HepG2 (cell line): ENCODE measurements around the gene SLC35D2. TPM values are rescaled to one million over a fixed set of nuclear protein-coding genes. Genes with fewer than 3 reads are reported as not detected.

Experiments used
- ATAC-seq: fragments of 200-7000 bp; cut with Tn5 transposase; 3 replicates; pipeline ENCODE4 v1.9.1; 2020; ENCODE audit warnings: mild to moderate bottlenecking, moderate library complexity
- BruUV-seq: library from RNA; stranded (reverse); fragments of 400-500 nt; replicated peaks from 2 replicates; lab custom pipeline; 2021; lab: Mats Ljungman, UMichigan
- CTCF ChIA-PET: fragments of 300-600 bp; formaldehyde crosslinking; extraction: SDS; loops from one replicate; lab custom pipeline; 2021; ENCODE audit warnings: low total read pairs, inconsistent platforms, low intra/inter-chr PET ratio; lab: Yijun Ruan, JAX
- POLR2A ChIA-PET: fragments of 350-600 bp; sonication (Branson Sonifier 250); formaldehyde crosslinking; loops from one replicate; lab custom pipeline; 2020; ENCODE audit warnings: antibody characterized with exemption, inconsistent platforms; lab: Yijun Ruan, JAX
- DNase-seq: peaks from one replicate; pipeline ENCODE4 v3.0.0-alpha.2; 2015; ENCODE audit warnings: low spot score
- FAIRE-seq: peaks from 3 replicates; lab custom pipeline; 2011; peaks lifted over from hg19 to GRCh38; lab: Jason Lieb, UNC
- H2AFZ ChIP-seq: one replicate; pipeline ENCODE4 v1.6.1; 2011; ENCODE audit warnings: low read length, inconsistent platforms
- H3K27ac ChIP-seq: fragments of 300-600 bp; 3 replicates; pipeline ENCODE4 v1.8.0; 2011; ENCODE audit warnings: mixed run types, mild to moderate bottlenecking, mixed read lengths, low read length, inconsistent platforms; ENCODE audit not compliant: insufficient read depth; ENCODE audit errors: extremely low read length
- H3K27me3 ChIP-seq, 2 experiments: fragments of 200-600 bp in 1 of 2; 2 replicates in 1 of 2; 3 replicates in 1 of 2; pipeline versions ENCODE4 v1.6.0 to v1.8.0; 2011; ENCODE audit warnings: low read length in 2 of 2, mild to moderate bottlenecking in 2 of 2, moderate library complexity in 2 of 2, inconsistent platforms in 1 of 2; ENCODE audit not compliant: insufficient read depth in 2 of 2, control insufficient read depth in 1 of 2
- H3K36me3 ChIP-seq, 2 experiments: fragments of 200-600 bp in 1 of 2; replicated peaks in 1 of 2; 2 replicates in 1 of 2; 3 replicates in 1 of 2; pipeline versions ENCODE4 v1.5.1 to v1.8.0; 2011; ENCODE audit warnings: low read length in 2 of 2, inconsistent platforms in 1 of 2; ENCODE audit not compliant: insufficient read depth in 2 of 2, control insufficient read depth in 1 of 2
- H3K4me1 ChIP-seq: 2 replicates; pipeline ENCODE4 v1.5.1; 2012; ENCODE audit warnings: low read length, inconsistent platforms; ENCODE audit not compliant: insufficient read depth
- H3K4me2 ChIP-seq: 2 replicates; pipeline ENCODE4 v1.6.0; 2011; ENCODE audit warnings: low read depth, low read length, inconsistent platforms
- H3K4me3 ChIP-seq, 3 experiments: fragments of 200-600 bp in 1 of 3; sonication (generic), shearing (Covaris generic) in 1 of 3; replicated peaks in 1 of 3; 2 replicates each; pipeline ENCODE4 v1.5.1; 2011 to 2016; ENCODE audit warnings: low read length in 3 of 3, inconsistent platforms in 2 of 3, low read depth in 2 of 3, mild to moderate bottlenecking in 2 of 3, control low read depth in 1 of 3, mixed read lengths in 1 of 3; ENCODE audit not compliant: insufficient read depth in 1 of 3
- H3K79me2 ChIP-seq: one replicate; pipeline ENCODE4 v1.6.1; 2011; ENCODE audit warnings: low read length, inconsistent platforms; ENCODE audit not compliant: insufficient read depth
- H3K9ac ChIP-seq: 2 replicates; pipeline ENCODE4 v1.6.0; 2011; ENCODE audit warnings: mild to moderate bottlenecking, low read depth, low read length, inconsistent platforms; ENCODE audit not compliant: insufficient read depth
- H3K9me3 ChIP-seq: 2 replicates; pipeline ENCODE4 v1.5.1; 2012; ENCODE audit warnings: mild to moderate bottlenecking, low read length
- H4K20me1 ChIP-seq: 2 replicates; pipeline ENCODE4 v1.6.0; 2011; ENCODE audit warnings: inconsistent platforms, mild to moderate bottlenecking, low read length, moderate library complexity; ENCODE audit not compliant: insufficient read depth
- ERF ChIP-seq: IDR thresholded peaks from 2 replicates; pipeline ENCODE4 v1.6.1; 2018; ENCODE audit warnings: missing biosample characterization, missing genetic modification reagents
- HNF4A ChIP-seq: sonication (generic); formaldehyde crosslinking; IDR thresholded peaks from 2 replicates; pipeline ENCODE4 v1.4.0; 2020; ENCODE audit warnings: missing genetic modification reagents
- HNRNPLL ChIP-seq: fragments of 200-400 bp; formaldehyde crosslinking; IDR thresholded peaks from 2 replicates; pipeline ENCODE4 v1.6.1; 2017; ENCODE audit warnings: mild to moderate bottlenecking, low read depth, low read length; ENCODE audit not compliant: poor library complexity, severe bottlenecking
- ZMAT3 ChIP-seq: sonication (generic); formaldehyde crosslinking; conservative IDR thresholded peaks from 2 replicates; pipeline ENCODE4 v1.7.0; 2021; ENCODE audit warnings: missing genetic modification reagents
- ZNF251 ChIP-seq: sonication (generic); formaldehyde crosslinking; IDR thresholded peaks from 2 replicates; pipeline ENCODE4 v1.9.0; 2021; ENCODE audit warnings: mild to moderate bottlenecking, missing genetic modification reagents
- ZNF274 ChIP-seq: sonication (generic); formaldehyde crosslinking; IDR thresholded peaks from 2 replicates; pipeline ENCODE4 v1.5.1; 2020; ENCODE audit warnings: mild to moderate bottlenecking, missing genetic modification reagents
- WGBS: methylation state at CpG from one replicate; pipeline ENCODE4 v1.1.6; 2017; ENCODE audit warnings: low lambda C conversion rate; 5-methylcytosine and 5-hydroxymethylcytosine counted together
- in situ Hi-C: cut with HindIII; loops from 2 replicates; pipeline ENCODE4 v1.10.0; 2017; ENCODE audit warnings: low pct_unique_long_range_greater_than_20kb; ENCODE audit not compliant: extremely low pct_ligation_motif_present
- intact Hi-C: fragments of 100-400 bp; cut with micrococcal nuclease; formaldehyde crosslinking; loops from one replicate; pipeline ENCODE4 v1.10.0; 2022; ENCODE audit not compliant: unreplicated experiment
- polyA plus RNA-seq, 8 experiments: library from polyadenylated mRNA; depleted of rRNA in 3 of 8; stranded (reverse) in 7 of 8; unstranded in 1 of 8; fragments of >200 nt; fragmentation: Illumina TruSeq in 4 of 8; extraction: Trizol in 4 of 8; gene quantifications; 2 replicates each; pipeline versions ENCODE4 v1.2.1 to v1.2.3, GENCODE V29; 2011 to 2016; ENCODE audit warnings: low read depth in 4 of 8, missing spikeins in 1 of 8, mixed read lengths in 1 of 8; ENCODE audit not compliant: insufficient read depth in 1 of 8
- total RNA-seq, 5 experiments: library from RNA; depleted of rRNA; stranded (reverse); fragments of >200 nt; fragmentation: Illumina TruSeq; extraction: Trizol; gene quantifications; 2 replicates each; pipeline ENCODE4 v1.2.3, GENCODE V29; 2016; ENCODE audit warnings: low read depth in 1 of 5
- TF ChIP-seq, protein P1 (sequence below): sonication (generic); formaldehyde crosslinking; IDR thresholded peaks from 2 replicates; pipeline ENCODE4 v1.4.0; 2020; ENCODE audit warnings: missing genetic modification reagents
- TF ChIP-seq, protein P2 (sequence below): sonication (generic); formaldehyde crosslinking; conservative IDR thresholded peaks from 2 replicates; pipeline ENCODE4 v1.4.0; 2020; ENCODE audit warnings: missing genetic modification reagents
- TF ChIP-seq, protein P3 (sequence below): IDR thresholded peaks from 2 replicates; pipeline ENCODE4 v1.6.1; 2016; ENCODE audit warnings: low read depth, borderline replicate concordance
- TF ChIP-seq, protein P4 (sequence below): sonication (generic); formaldehyde crosslinking; IDR thresholded peaks from 2 replicates; pipeline ENCODE4 v1.4.0; 2020; ENCODE audit warnings: low read depth, missing genetic modification reagents
- TF ChIP-seq, protein P5 (sequence below): sonication (generic); formaldehyde crosslinking; IDR thresholded peaks from 2 replicates; pipeline ENCODE4 v1.5.1; 2020; ENCODE audit warnings: mild to moderate bottlenecking, missing genetic modification reagents, moderate library complexity

SLC35D2 gene
- total and polyA plus RNA-seq, 2 of the 13 experiments (the other 11 are each of a cell fraction or from before 2014, with no cell fraction given), result 96.2 to 103 TPM

DNA sequence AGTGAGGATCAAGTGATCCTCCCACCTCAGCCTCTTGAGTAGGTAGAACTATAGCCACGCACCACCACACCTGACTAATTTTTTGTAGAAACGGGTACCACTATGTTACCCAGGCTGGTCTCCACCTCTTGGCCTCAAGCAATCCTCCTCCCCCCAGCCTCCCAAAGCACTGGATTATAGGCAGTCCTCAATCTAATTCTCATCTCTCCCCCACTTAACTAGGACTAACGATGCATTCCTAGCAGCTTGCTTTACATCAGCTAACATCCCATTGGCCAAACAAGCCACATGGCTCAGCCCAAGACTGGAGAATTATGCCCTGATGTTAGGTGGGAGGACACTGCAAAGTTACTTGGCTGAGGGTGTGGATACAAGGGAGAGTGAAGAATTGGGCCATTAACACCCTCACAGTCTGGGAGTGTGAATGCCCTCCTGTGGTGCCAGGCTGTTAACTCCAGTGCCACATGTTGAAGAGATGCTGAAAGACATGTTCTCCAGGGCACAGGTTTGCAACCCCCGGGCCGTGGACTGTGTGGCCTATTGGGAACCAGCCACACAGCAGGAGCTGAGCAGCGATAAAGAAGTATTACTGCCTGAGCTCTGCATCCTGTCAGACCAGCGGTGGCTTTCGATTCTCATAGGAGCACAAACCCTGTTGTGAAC, 39.9 kb upstream of the SLC35D2 start:
- in situ Hi-C loops, result no loop called here
- no peaks in the 10 kb centered on the region for H4K20me1 ChIP-seq
- POLR2A ChIA-PET, result interaction anchor here (0.9 to 1.9 kb wide), 5 partner anchors 12 to 40 kb away, joined by 3 to 8 read pairs (median 5); partner anchors contain the start of genes HABP4 and SLC35D2
- FAIRE-seq (no peak), DNase-seq (no peak), ATAC-seq (peak; percentile 17)
- intact Hi-C loops, result no loop called here
- H3K79me2 ChIP-seq, result no peaks in the 10 kb centered on the region
- peaks cover 45% of the 10 kb centered on the region for H3K4me1 ChIP-seq
- H3K36me3 ChIP-seq, result no peaks in the 10 kb centered on the region
- peak overlapping the region; percentile 34 for H3K27ac ChIP-seq
- H3K27me3 ChIP-seq, result no peaks in the 10 kb centered on the region
- H3K9ac ChIP-seq, result peak overlapping the region; percentile 58
- peak overlapping the region; percentile 73 for H2AFZ ChIP-seq
- CTCF ChIA-PET, result no interaction called here
- WGBS, result 51% methylated on average over 4 of the region's 8 CpGs
- no peaks in the 10 kb centered on the region for H3K9me3 ChIP-seq
- H3K4me3 ChIP-seq, result peak overlapping the region; percentile 34 to 55 (median 45); a peak in 5 of 6 replicates
- H3K4me2 ChIP-seq, result peak overlapping the region; percentile 66
- BruUV-seq, result no TSS peak
- TF ChIP-seq ZMAT3 (no peak), ZNF274 (CRISPR knock-in tag) (peak; percentile 36; the same call in 1 of the 2 replicates), HNRNPLL (no peak), ERF (CRISPR knock-in tag) (0 out of 2 replicates have a peak, but pooled peaks have one; percentile 7), ZNF251 (CRISPR knock-in tag) (no peak), HNF4A (CRISPR knock-in tag) (no peak)
- TF ChIP-seq, protein P1, sequence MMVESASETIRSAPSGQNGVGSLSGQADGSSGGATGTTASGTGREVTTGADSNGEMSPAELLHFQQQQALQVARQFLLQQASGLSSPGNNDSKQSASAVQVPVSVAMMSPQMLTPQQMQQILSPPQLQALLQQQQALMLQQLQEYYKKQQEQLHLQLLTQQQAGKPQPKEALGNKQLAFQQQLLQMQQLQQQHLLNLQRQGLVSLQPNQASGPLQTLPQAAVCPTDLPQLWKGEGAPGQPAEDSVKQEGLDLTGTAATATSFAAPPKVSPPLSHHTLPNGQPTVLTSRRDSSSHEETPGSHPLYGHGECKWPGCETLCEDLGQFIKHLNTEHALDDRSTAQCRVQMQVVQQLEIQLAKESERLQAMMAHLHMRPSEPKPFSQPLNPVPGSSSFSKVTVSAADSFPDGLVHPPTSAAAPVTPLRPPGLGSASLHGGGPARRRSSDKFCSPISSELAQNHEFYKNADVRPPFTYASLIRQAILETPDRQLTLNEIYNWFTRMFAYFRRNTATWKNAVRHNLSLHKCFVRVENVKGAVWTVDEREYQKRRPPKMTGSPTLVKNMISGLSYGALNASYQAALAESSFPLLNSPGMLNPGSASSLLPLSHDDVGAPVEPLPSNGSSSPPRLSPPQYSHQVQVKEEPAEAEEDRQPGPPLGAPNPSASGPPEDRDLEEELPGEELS (CRISPR knock-in tag), result no peak
- TF ChIP-seq, protein P2, sequence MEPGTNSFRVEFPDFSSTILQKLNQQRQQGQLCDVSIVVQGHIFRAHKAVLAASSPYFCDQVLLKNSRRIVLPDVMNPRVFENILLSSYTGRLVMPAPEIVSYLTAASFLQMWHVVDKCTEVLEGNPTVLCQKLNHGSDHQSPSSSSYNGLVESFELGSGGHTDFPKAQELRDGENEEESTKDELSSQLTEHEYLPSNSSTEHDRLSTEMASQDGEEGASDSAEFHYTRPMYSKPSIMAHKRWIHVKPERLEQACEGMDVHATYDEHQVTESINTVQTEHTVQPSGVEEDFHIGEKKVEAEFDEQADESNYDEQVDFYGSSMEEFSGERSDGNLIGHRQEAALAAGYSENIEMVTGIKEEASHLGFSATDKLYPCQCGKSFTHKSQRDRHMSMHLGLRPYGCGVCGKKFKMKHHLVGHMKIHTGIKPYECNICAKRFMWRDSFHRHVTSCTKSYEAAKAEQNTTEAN (CRISPR knock-in tag), result no peak
- TF ChIP-seq, protein P3, sequence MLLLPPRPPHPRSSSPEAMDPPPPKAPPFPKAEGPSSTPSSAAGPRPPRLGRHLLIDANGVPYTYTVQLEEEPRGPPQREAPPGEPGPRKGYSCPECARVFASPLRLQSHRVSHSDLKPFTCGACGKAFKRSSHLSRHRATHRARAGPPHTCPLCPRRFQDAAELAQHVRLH (CRISPR knock-in tag), result peak; percentile 27; the same call in 1 of the 2 replicates
- TF ChIP-seq, protein P4, sequence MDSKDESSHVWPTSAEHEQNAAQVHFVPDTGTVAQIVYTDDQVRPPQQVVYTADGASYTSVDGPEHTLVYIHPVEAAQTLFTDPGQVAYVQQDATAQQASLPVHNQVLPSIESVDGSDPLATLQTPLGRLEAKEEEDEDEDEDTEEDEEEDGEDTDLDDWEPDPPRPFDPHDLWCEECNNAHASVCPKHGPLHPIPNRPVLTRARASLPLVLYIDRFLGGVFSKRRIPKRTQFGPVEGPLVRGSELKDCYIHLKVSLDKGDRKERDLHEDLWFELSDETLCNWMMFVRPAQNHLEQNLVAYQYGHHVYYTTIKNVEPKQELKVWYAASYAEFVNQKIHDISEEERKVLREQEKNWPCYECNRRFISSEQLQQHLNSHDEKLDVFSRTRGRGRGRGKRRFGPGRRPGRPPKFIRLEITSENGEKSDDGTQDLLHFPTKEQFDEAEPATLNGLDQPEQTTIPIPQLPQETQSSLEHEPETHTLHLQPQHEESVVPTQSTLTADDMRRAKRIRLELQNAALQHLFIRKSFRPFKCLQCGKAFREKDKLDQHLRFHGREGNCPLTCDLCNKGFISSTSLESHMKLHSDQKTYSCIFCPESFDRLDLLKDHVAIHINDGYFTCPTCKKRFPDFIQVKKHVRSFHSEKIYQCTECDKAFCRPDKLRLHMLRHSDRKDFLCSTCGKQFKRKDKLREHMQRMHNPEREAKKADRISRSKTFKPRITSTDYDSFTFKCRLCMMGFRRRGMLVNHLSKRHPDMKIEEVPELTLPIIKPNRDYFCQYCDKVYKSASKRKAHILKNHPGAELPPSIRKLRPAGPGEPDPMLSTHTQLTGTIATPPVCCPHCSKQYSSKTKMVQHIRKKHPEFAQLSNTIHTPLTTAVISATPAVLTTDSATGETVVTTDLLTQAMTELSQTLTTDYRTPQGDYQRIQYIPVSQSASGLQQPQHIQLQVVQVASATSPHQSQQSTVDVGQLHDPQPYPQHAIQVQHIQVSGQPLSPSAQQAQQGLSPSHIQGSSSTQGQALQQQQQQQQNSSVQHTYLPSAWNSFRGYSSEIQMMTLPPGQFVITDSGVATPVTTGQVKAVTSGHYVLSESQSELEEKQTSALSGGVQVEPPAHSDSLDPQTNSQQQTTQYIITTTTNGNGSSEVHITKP (CRISPR knock-in tag), result peak; percentile 49; the same call in 1 of the 2 replicates
- TF ChIP-seq, protein P5, sequence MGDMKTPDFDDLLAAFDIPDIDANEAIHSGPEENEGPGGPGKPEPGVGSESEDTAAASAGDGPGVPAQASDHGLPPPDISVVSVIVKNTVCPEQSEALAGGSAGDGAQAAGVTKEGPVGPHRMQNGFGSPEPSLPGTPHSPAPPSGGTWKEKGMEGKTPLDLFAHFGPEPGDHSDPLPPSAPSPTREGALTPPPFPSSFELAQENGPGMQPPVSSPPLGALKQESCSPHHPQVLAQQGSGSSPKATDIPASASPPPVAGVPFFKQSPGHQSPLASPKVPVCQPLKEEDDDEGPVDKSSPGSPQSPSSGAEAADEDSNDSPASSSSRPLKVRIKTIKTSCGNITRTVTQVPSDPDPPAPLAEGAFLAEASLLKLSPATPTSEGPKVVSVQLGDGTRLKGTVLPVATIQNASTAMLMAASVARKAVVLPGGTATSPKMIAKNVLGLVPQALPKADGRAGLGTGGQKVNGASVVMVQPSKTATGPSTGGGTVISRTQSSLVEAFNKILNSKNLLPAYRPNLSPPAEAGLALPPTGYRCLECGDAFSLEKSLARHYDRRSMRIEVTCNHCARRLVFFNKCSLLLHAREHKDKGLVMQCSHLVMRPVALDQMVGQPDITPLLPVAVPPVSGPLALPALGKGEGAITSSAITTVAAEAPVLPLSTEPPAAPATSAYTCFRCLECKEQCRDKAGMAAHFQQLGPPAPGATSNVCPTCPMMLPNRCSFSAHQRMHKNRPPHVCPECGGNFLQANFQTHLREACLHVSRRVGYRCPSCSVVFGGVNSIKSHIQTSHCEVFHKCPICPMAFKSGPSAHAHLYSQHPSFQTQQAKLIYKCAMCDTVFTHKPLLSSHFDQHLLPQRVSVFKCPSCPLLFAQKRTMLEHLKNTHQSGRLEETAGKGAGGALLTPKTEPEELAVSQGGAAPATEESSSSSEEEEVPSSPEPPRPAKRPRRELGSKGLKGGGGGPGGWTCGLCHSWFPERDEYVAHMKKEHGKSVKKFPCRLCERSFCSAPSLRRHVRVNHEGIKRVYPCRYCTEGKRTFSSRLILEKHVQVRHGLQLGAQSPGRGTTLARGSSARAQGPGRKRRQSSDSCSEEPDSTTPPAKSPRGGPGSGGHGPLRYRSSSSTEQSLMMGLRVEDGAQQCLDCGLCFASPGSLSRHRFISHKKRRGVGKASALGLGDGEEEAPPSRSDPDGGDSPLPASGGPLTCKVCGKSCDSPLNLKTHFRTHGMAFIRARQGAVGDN (CRISPR knock-in tag), result peak; percentile 45; the same call in 1 of the 2 replicates
